ENCODE measurements around the gene NDUFB10. TPM values are rescaled to one million over a fixed set of nuclear protein-coding genes. Genes with fewer than 3 reads are reported as not detected.
"Not testable (repeated sequence)": the region's sequence is repeated elsewhere in the genome, so short reads cannot be mapped to it uniquely, and the experiment has no call there.

NDUFB10 gene
- total RNA-seq, 2 donors from 2014 or later: 63.4 to 98.8 TPM

DNA sequence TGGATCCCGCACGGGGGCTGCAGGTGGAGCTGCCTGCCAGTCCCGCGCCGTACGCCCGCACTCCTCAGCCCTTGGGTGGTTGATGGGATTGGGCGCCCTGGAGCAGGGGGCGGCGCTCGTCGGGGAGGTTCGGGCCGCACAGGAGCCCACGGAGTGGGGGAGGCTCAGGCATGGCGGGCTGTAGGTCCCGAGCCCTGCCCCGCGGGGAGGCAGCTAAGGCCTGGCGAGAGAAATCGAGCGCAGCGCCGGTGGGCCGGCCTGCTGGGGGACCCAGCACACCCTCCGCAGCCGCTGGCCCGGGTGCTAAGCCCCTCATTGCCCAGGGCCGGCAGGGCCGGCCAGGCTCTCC, 1.2 kb upstream of the NDUFB10 start:
- H3K27ac Mint-ChIP-seq; DNase-seq (ENCODE audit: low spot score in 2 of 2); H3K9me3 Mint-ChIP-seq; ATAC-seq: not testable (repeated sequence)
- peaks cover 18 to 31% of the 10 kb centered on the region in 2 donors for H3K36me3 Mint-ChIP-seq

DNA sequence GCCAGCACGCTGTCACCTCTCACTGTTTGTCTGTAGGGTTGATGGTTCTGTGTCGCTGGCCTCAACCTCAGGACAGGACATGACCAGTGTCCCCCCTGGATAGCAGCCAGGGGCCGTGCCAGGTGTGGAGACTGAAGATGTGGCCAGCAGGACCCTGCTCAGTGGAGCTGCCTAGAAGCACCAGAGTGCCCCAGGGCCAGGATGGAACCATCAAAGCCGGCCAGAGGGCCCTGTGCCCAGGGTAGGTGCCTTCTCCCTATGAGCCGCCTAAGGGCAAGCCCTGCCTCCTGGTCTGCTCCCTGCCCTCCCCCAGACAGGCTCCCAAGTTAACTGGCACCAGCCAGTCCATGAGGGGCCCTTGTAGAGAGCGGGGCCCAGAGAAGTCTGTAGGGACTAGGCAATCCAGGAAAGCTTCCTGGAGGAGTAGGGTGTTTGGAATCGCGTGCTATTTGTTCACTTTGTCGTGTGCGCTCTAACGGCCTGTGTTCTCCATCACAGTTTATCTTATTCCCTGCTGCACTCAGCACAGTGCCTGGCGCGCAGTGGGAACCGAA, 546 bp upstream of the NDUFB10 start:
- peak overlapping the region in 1 of 2 donors; percentile 94 for H3K27ac Mint-ChIP-seq
- ATAC-seq (peak; percentile 3 to 18), DNase-seq (ENCODE audit: low spot score in 2 of 2) (no peak)
- no peaks in the 10 kb centered on the region for H3K9me3 Mint-ChIP-seq
- peaks cover 25 to 38% of the 10 kb centered on the region in 2 donors for H3K36me3 Mint-ChIP-seq

DNA sequence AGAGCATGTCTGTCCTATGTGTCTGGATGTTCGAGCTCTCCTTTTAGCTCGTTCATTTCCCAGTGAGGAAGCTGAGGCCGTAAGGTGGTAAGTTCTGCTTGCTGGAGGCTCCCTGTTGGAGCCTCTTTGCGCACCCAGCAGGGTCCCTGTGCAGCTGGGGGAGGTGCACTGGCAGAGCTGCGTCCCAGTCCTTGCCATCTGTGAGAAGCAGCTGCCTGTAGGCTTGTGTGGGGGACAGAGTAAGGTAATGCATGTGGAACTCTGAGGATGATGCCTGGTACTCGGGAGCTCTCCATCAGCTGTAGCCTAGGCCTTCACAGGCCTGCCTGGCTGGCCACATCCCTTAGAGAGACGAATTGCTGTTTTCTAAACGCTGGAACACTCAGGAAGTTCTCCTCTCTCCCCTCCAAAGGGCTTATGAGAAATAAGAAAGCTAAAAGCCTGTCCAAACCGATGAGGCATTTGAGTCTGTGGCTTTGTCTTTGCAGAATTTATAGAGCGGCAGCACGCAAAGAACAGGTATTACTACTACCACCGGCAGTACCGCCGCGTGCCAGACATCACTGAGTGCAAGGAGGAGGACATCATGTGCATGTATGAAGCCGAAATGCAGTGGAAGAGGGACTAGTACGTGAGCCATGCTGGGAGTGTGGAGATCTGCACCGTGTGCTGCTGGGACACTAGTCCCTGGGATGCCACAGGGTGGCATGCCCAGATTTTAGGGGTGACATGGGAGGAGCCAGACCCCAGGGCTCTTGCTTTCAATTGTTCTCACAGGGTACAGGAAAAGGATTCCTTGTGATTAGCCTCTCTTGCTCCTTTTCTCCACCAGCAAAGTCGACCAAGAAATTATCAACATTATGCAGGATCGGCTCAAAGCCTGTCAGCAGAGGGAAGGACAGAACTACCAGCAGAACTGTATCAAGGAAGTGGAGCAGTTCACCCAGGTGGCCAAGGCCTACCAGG, 1.6 kb downstream of the NDUFB10 start:
- ATAC-seq (peak in 1 of 2 donors; percentile 1), DNase-seq (ENCODE audit: low spot score in 2 of 2) (peak in 1 of 2 donors; percentile 50)
- peak overlapping the region; percentile 94 to 98 for H3K27ac Mint-ChIP-seq
- H3K9me3 Mint-ChIP-seq: no peaks in the 10 kb centered on the region
- peaks cover 47 to 59% of the 10 kb centered on the region in 2 donors for H3K36me3 Mint-ChIP-seq

DNA sequence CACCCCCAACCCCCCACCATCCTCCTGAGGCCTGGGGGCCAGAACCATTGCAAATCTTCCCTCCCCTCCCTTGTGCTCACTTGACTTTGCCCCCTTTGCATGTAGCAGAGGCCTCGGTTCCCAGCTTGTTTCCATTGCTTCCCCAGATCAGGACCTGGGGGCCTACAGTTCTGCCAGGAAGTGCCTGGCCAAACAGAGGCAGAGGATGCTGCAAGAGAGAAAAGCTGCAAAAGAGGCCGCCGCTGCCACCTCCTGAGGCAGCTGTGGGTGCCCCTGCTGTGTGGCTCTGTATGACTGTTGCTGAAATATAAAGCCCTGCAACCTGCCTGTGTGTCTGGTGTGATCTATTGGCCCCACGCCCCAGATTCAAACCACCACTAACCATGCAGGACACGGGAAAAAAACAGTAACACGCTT, 2.3 kb downstream of the NDUFB10 start:
- Mint-ChIP-seq H3K27ac (peak overlapping the region; percentile 97 to 99), H3K9me3 (no peaks in the 10 kb centered on the region)

DNA sequence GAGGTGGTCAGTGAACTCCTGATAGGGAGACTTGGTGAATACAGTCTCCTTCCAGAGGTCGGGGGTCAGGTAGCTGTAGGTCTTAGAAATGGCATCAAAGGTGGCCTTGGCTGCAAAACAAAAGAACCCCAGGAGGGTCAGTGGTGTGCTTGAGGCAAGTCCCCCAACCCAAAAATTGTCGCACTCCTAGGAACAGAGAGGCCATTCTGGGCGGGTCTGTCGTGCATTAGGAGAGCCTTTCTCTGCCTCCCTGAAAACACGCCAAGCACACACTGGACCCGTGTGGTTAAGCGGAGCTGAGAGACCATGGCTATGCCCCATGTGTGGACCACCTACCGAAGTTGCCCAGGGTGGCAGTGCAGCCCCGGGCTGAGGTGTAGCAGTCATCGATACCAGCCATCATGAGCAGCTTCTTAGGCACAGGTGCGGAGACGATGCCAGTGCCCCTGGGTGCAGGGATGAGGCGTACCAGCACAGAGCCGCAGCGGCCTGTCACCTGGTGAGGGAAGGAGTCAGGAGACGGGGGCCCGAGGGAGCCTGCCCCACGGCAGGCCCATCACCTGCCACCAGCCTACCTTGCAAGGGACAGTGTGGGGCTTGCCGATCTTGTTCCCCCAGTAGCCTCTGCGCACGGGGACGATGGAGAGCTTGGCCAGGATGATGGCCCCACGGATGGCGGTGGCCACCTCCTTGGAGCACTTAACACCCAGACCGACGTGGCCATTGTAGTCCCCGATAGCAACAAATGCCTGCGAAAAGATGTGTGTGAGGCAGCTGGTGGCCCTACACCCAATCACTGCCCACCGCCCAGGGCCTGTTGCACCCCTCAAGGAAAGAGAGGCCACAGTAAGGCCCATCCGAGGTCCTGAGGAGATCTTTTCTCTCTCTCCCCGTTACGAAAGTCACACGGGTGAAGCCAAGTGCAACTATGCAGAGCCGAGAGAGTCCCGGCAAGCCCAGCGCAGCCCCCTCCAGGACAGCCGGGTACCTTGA, 3.1 kb downstream of the NDUFB10 start:
- not testable (repeated sequence) for ATAC-seq; DNase-seq (ENCODE audit: low spot score in 2 of 2); H3K9me3 Mint-ChIP-seq
- Mint-ChIP-seq H3K27ac (peak overlapping the region; percentile 97 to 99), H3K36me3 (peaks cover 50 to 59% of the 10 kb centered on the region in 2 donors)

More for the DNA sequence above, 2.3 kb downstream of the NDUFB10 start:
- DNase-seq (ENCODE audit: low spot score in 2 of 2) (no peak), ATAC-seq (no peak)
- H3K36me3 Mint-ChIP-seq: peaks cover 47 to 59% of the 10 kb centered on the region in 2 donors

DNA sequence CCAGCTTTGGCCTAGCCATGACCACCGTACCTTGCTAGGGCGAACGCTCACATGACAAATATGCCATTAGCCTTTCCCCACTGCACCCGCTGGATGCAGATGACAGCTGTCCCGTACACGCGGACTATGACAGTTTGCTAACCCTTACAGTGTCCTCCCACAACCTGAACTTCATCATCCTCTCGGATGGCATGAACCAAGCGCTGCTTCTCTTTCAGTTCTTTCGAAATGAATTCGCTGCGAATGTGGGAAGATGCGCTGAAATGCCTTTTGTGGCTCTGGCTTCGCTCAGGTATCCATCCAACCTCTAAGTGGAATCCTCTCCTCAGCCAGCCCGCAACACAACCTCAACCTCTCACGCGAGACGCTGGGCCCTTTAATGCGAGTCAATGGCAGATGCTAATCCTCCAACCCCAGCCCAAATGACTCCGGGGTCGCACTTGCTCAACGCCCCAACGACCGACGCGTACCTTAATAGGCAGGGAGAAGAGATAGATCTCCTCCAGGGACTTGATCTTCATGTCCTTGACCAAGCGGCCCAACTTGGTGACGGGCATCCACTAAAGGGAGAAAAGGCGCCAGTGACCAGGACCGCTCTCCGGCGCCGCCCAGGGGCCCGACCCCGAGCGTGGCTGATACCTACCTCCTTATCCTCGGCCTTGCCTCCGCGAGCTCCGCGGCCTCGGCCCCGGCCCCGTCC, 4.6 kb downstream of the NDUFB10 start:
- peak overlapping the region; percentile 97 to 99 for H3K27ac Mint-ChIP-seq
- peak in 1 of 2 donors; percentile 44 for DNase-seq (ENCODE audit: low spot score in 2 of 2)
- ATAC-seq: peak in 1 of 2 donors; percentile 7
- H3K9me3 Mint-ChIP-seq: no peaks in the 10 kb centered on the region
- H3K36me3 Mint-ChIP-seq: peaks cover 51 to 59% of the 10 kb centered on the region in 2 donors

DNA sequence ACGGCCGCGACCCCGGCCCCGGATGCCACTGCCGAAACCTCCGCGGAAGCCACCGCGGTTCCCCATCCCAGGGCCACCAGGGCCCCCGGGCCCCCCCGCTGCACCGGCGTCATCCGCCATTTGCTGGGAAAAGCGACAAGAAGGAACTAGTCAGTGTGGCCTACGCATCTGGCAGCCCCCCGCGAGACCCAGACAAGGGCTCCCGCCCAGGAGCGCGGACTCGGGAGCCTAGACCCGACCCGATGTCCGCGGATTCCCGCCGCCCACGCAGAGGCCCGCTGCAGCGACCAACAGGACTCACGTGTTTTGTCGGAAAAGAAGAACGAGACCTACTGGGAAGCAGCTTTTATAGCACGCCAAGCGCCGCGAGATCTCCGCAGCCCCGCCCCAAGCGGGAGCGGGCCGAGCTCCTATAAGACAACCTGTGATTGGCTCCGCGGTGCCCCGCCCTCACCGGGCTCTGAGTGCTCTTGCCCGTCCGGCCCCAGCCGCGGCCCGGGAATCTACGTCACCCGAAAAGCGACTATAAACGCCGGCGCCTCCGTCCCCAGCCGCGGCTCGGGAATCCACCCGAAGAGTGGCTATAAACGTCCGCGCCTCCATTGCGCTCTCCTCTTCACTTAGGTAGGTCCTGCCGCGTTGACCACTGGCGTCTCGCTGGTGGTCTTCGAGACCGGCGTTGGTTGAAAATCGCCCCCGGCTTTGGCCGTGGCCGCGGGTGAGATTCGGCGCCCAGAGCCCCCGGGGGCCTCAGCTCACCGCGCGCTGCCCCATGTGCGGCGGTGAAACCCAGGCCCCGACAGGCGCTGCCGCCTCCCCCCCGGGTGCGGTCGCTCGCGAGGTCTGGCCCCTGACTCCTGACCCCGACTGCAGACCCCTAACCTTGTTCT, 5.4 kb downstream of the NDUFB10 start, which contains the start of gene RPS2:
Gene RPS2, minus strand, starts transcription at position 321 of the 890 bp plus-strand sequence. Its CDS starts 201 bp downstream, at position 120.
- H3K9me3 Mint-ChIP-seq: no peaks in the 10 kb centered on the region
- H3K36me3 Mint-ChIP-seq: peaks cover 50 to 58% of the 10 kb centered on the region in 2 donors
- DNase-seq (ENCODE audit: low spot score in 2 of 2) (peak; percentile 99), ATAC-seq (peak; percentile 87 to 94)
- H3K27ac Mint-ChIP-seq: peak within 1 kb of the TSS; percentile 99

DNA sequence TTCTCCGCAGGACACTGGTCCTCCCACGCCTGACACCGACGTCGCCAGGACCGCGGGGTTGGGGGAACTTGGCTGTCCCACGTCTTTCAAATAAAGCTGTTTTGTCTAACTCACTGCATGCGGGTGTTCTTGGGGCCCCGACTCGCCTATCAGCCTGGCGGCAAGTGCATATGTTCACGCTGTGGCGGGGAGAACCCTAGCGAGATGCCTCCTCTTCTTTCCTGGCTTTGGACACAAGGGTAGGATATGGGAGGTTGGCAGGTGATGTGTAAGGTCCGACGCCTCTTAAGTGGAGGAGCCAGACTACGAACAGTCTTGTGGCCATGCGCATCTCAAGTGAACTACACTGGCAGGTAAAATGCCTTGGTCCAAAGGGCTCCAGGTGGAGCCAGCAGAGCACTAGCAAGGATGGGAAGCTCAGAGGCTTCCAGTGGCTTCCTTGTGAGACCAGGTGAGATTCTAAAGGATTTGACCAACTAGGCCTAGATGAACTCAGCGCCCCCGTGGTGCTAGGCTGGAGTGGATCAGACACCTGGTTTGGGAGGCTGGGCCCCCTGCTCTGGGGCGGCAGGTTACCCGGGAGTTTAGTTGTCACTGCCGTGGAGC, 6.2 kb downstream of the NDUFB10 start:
- Mint-ChIP-seq H3K36me3 (peaks cover 45 to 50% of the 10 kb centered on the region in 2 donors), H3K9me3 (no peaks in the 10 kb centered on the region), H3K27ac (peak overlapping the region; percentile 99)
- no peak for DNase-seq (ENCODE audit: low spot score in 2 of 2)
- ATAC-seq: no peak

DNA sequence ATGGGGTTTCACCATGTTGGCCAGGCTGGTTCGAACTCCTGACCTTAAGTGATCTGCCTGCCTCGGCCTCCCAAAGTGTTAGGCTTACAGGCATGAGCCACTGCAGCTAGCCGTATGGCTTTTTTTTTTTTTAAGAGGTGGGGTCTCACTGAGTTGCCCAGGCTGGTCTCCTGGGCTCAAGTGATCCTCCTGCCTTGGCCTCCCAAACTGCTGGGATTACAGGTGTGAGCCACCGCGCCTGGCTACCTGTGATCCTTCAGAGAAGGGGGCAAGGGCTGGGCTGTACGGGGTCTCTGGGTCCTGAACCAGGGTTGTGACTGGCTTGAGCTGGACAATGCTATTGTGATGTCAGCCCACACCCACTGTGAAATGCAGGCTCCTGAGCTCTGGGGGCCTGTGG, 7.1 kb downstream of the NDUFB10 start, which contains the start of gene RNF151:
Gene RNF151, plus strand, starts transcription at position 397 of the 400 bp plus-strand sequence. CDS start 26 bp downstream, outside the sequence.
- peak within 1 kb of the TSS; percentile 99 for H3K27ac Mint-ChIP-seq
- peaks cover 48 to 50% of the 10 kb centered on the region in 2 donors for H3K36me3 Mint-ChIP-seq
- no peaks in the 10 kb centered on the region for H3K9me3 Mint-ChIP-seq
- DNase-seq (ENCODE audit: low spot score in 2 of 2) (no peak), ATAC-seq (no peak)

DNA sequence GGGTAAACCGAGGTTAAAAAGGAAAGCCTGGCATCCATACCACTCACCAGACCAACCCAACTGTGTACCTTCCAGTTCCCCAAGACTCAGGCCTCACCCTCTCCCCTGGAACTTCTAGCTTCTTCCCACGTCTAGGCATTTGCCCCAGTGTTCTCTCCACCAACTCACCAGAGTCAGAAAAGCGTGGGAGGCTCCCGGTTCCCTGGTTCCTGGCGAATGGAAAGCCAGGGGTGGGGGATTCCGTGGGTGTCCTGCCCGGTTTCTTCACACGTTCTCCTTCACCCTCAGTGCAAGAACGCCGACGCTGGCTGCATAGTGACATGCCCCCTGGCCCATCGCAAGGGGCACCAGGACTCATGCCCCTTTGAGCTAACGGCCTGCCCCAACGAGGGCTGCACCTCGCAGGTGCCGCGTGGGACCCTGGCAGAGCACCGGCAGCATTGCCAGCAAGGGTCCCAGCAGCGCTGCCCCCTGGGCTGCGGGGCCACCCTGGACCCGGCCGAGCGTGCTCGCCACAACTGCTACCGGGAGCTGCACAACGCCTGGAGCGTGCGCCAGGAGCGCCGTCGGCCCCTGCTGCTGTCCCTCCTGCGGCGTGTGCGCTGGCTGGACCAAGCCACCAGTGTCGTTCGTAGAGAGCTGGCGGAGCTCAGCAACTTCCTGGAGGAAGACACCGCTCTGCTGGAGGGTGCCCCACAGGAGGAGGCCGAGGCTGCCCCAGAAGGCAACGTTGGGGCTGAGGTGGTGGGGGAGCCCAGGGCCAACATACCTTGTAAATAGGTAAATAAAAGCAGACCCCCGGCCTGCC, 9.0 kb downstream of the NDUFB10 start:
- Mint-ChIP-seq H3K27ac (peak overlapping the region in 1 of 2 donors; percentile 14), H3K36me3 (peaks cover 39 to 47% of the 10 kb centered on the region in 2 donors), H3K9me3 (no peaks in the 10 kb centered on the region)
- DNase-seq (ENCODE audit: low spot score in 2 of 2): no peak
- ATAC-seq: no peak

DNA sequence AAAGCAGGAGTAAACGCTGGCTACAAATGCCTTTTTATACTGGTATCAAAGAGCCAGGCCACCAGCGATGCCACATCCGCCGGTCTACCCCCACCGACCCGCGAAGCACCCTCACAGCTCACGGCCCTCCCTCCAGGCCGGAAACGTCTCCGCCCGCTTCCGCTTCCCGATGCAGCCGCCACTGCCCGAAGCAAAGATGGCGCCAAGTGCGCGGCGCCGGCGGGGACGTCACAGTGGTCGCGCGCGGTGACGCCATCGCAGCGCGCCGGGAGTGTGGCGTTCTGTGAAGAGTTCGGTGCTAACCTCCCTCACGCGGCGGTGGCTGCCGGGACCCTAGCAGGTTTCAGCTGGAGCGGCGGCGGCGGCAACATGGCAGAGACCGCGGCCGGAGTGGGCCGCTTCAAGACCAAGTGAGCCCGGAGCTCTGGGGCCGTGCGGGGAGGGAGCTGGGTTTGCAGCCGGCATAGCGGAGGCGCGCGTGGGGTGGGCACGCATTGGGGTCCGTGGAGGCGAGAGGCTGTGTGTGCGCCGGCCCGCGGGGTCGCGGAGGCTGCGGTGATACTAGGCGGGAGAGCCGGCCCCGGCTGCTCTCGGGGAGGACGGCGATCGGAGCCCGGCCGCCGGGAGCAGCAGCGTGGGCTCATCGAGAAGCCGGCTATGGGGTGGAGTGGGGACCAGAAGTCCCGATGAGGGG, 12.6 kb downstream of the NDUFB10 start, which contains the start of gene TBL3:
Gene TBL3, plus strand, starts transcription at position 258 of the 694 bp plus-strand sequence. Its CDS starts 112 bp downstream, at position 370.
- H3K36me3 Mint-ChIP-seq: peaks cover 21 to 34% of the 10 kb centered on the region in 2 donors
- no peaks in the 10 kb centered on the region for H3K9me3 Mint-ChIP-seq
- peak; percentile 96 to 97 for ATAC-seq

DNA sequence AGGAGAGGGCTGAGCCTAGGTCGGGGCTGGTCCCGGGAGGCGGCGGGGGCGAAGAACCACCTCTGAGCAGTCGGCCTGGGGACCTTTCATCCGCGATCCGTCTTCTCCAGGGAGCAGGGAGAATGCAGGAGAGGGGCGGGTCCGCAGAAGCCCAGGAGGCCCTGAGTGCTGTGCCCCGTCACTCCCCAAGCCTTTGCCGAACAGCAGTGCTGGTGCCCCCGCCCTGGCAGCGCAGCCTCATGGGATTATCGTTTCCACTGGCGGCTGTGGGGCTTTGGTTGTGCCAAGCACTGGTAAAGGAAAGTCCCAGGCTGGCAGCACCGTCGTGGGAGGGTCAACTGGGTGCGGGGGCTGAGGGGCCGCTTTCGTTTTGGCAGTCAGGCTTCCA, 13.1 kb downstream of the NDUFB10 start:
- Mint-ChIP-seq H3K9me3 (no peaks in the 10 kb centered on the region), H3K27ac (peak overlapping the region; percentile 97 to 98), H3K36me3 (peaks cover 21 to 30% of the 10 kb centered on the region in 2 donors)
- DNase-seq (ENCODE audit: low spot score in 2 of 2): no peak
- no peak for ATAC-seq

More for the DNA sequence above, 12.6 kb downstream of the NDUFB10 start, which contains the start of gene TBL3:
- DNase-seq (ENCODE audit: low spot score in 2 of 2): peak; percentile 97
- H3K27ac Mint-ChIP-seq: peak within 1 kb of the TSS; percentile 97 to 98
